ENCODE measurements around the gene CKLF. TPM values are rescaled to one million over a fixed set of nuclear protein-coding genes. Genes with fewer than 3 reads are reported as not detected.

CKLF gene, protein sequence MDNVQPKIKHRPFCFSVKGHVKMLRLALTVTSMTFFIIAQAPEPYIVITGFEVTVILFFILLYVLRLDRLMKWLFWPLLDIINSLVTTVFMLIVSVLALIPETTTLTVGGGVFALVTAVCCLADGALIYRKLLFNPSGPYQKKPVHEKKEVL
- total RNA-seq = 10 to 100 TPM; 11.5 to 22.5 TPM

GRCh38 chr16:66552286-66553177 lies at the start of gene CKLF:
CKLF (plus strand) TSS chr16:66552576; CDS start chr16:66552716, 140 bp downstream.
- H3K4me1 ChIP-seq = peaks cover 0 to 51% of the 10 kb centered on the region in 2 donors
- H3K9me3 ChIP-seq = no peaks in the 10 kb centered on the region

DNA sequence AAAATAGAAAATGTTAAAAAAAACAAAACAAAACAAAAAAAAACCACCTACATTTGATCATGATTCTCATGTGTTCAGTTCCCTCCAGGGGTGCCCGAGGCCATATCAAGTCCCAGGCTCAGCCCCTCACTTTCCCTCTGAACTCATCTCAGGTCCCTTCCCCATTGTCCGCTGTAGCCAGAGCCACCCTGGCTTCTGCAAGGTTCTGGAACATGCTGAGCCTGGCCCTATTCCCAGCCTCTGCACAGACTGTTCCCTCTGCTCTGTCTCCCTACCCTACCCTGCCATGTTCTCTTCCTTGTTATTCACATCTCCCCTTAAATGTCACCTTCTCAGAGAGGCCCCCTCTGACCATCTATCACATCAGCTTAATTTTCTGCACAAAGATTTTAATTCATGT lies 49.3 kb upstream of the CKLF start:
- DNase-seq (ENCODE audit: low spot score) = no peak
- no peaks in the 10 kb centered on the region for H3K36me3 ChIP-seq
- no peak overlapping the region for H3K4me3 ChIP-seq
- H3K9me3 ChIP-seq = no peaks in the 10 kb centered on the region
- peaks cover 0 to 16% of the 10 kb centered on the region in 2 donors for H3K4me1 ChIP-seq
- TF ChIP-seq, protein P1, sequence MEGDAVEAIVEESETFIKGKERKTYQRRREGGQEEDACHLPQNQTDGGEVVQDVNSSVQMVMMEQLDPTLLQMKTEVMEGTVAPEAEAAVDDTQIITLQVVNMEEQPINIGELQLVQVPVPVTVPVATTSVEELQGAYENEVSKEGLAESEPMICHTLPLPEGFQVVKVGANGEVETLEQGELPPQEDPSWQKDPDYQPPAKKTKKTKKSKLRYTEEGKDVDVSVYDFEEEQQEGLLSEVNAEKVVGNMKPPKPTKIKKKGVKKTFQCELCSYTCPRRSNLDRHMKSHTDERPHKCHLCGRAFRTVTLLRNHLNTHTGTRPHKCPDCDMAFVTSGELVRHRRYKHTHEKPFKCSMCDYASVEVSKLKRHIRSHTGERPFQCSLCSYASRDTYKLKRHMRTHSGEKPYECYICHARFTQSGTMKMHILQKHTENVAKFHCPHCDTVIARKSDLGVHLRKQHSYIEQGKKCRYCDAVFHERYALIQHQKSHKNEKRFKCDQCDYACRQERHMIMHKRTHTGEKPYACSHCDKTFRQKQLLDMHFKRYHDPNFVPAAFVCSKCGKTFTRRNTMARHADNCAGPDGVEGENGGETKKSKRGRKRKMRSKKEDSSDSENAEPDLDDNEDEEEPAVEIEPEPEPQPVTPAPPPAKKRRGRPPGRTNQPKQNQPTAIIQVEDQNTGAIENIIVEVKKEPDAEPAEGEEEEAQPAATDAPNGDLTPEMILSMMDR (IDR thresholded peaks at IDR 0.05) = no peak
- no peaks in the 10 kb centered on the region for H3K27me3 ChIP-seq
- H3K27ac ChIP-seq = peak overlapping the region; percentile 61 to 64

More at GRCh38 chr16:66552286-66553177, at the start of gene CKLF:
- no peaks in the 10 kb centered on the region for H3K27me3 ChIP-seq
- TF ChIP-seq, protein P1 (IDR thresholded peaks at IDR 0.05) = no peak
- H3K27ac ChIP-seq = peak within 1 kb of the TSS; percentile 91
- H3K4me3 ChIP-seq = peak within 1 kb of the TSS; percentile 47 to 61
- H3K36me3 ChIP-seq = no peaks in the 10 kb centered on the region
- DNase-seq (ENCODE audit: low spot score) = peak; percentile 92

GRCh38 chr16:66503612-66504011 lies 48.8 kb upstream of the CKLF start:
- no peak for DNase-seq (ENCODE audit: low spot score)
- Histone ChIP-seq H3K4me3 (no peak overlapping the region), H3K27ac (peak overlapping the region in 1 of 2 donors; percentile 64), H3K36me3 (no peaks in the 10 kb centered on the region), H3K9me3 (no peaks in the 10 kb centered on the region), H3K4me1 (peaks cover 0 to 22% of the 10 kb centered on the region in 2 donors), H3K27me3 (no peaks in the 10 kb centered on the region)
- TF ChIP-seq, protein P1 (IDR thresholded peaks at IDR 0.05) = no peak

GRCh38 chr16:66507731-66508239 lies 44.6 kb upstream of the CKLF start:
- TF ChIP-seq, protein P1 (IDR thresholded peaks at IDR 0.05) = no peak
- no peak overlapping the region for H3K4me3 ChIP-seq
- H3K27ac ChIP-seq = no peak overlapping the region
- H3K9me3 ChIP-seq = no peaks in the 10 kb centered on the region
- H3K4me1 ChIP-seq = peaks cover 0 to 43% of the 10 kb centered on the region in 2 donors
- H3K27me3 ChIP-seq = no peaks in the 10 kb centered on the region
- no peaks in the 10 kb centered on the region for H3K36me3 ChIP-seq
- DNase-seq (ENCODE audit: low spot score) = no peak

DNA sequence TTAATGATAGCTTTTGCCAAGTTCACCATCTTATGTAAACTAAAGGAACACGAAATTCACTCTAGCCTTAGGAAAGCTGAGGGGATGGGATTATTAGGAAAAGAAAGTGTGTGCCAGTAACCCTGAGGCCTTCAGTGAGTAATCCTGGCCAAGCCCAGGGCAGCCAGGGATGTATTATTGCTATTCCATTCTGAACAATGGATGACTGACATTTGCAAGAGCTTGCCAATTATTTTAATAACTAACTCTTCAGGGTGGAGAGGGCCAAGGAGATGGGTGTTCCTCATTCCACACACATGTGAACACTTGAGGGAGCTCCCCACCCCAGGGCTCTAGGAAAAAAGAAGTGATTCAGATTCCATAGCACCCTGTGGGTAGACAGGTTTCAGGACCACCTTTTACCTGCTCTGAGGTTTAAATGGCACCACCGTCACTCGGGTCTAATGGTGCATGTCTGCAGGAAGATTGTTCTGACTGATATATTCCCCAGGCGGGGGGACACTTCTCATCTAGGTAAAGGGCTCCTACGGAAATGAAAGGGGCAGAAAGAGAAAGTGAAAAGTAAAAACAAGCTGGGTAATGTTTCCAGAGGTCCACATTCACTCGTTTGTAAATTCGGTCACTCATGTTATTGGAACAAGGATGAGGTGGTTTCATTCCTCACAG lies 44.0 kb upstream of the CKLF start:
- H3K4me1 ChIP-seq = peaks cover 0 to 40% of the 10 kb centered on the region in 2 donors
- TF ChIP-seq, protein P1 (IDR thresholded peaks at IDR 0.05) = no peak
- no peak overlapping the region for H3K27ac ChIP-seq
- H3K27me3 ChIP-seq = no peaks in the 10 kb centered on the region
- no peaks in the 10 kb centered on the region for H3K36me3 ChIP-seq
- DNase-seq (ENCODE audit: low spot score) = no peak
- H3K9me3 ChIP-seq = no peaks in the 10 kb centered on the region
- no peak overlapping the region for H3K4me3 ChIP-seq

All from right atrium auricular region (tissue), 2 donors.